CD4-positive, CD25-positive, alpha-beta regulatory T cell (primary cell): ENCODE measurements around the gene EPB41L4B. TPM values are rescaled to one million over a fixed set of nuclear protein-coding genes. Genes with fewer than 3 reads are reported as not detected.

Experiments
- ATAC-seq, 2 donors: fragments of 150-1000 bp; cut with Tn5 transposase; one replicate each; pipeline ENCODE4 v1.10.0; 2021; ENCODE audit warnings: low read depth in 2 of 2, moderate number of reproducible peaks in 2 of 2, moderate library complexity in 1 of 2
- DNase-seq, 3 donors: peaks; one replicate each; pipeline versions ENCODE4 v3.0.0 to v3.0.0-alpha.2; 2012 to 2022; ENCODE audit warnings: mixed read lengths in 1 of 3
- H3K27ac ChIP-seq: one replicate; pipeline ENCODE4 v1.7.0; 2013; ENCODE audit warnings: mild to moderate bottlenecking, low read length; ENCODE audit not compliant: insufficient read depth, poor library complexity, severe bottlenecking
- H3K27me3 ChIP-seq: one replicate; pipeline ENCODE4 v1.7.0; 2013; ENCODE audit warnings: low read length; ENCODE audit not compliant: control insufficient read depth, insufficient read depth
- H3K36me3 ChIP-seq: one replicate; pipeline ENCODE4 v1.7.0; 2013; ENCODE audit warnings: mild to moderate bottlenecking, low read length, moderate library complexity; ENCODE audit not compliant: control insufficient read depth, insufficient read depth
- H3K4me1 ChIP-seq: 2 replicates; pipeline ENCODE4 v1.7.0; 2013; ENCODE audit warnings: mild to moderate bottlenecking, low read length; ENCODE audit not compliant: insufficient read depth, control insufficient read depth, poor library complexity, severe bottlenecking
- H3K4me3 ChIP-seq: one replicate; pipeline ENCODE4 v1.7.0; 2013; ENCODE audit warnings: low read depth, mild to moderate bottlenecking, low read length, moderate library complexity
- H3K9me3 ChIP-seq, 2 experiments: 1 replicate in 1 of 2; 2 replicates in 1 of 2; pipeline ENCODE4 v1.7.0; 2013; ENCODE audit warnings: low read length in 2 of 2, mild to moderate bottlenecking in 1 of 2, moderate library complexity in 1 of 2; ENCODE audit not compliant: control insufficient read depth in 2 of 2
- H3K27ac Mint-ChIP-seq, 3 donors: one replicate each; pipeline ENCODE4 v1.8.0; 2020 to 2022; ENCODE audit warnings: mild to moderate bottlenecking in 3 of 3, mixed read lengths in 3 of 3, moderate library complexity in 2 of 3
- H3K27me3 Mint-ChIP-seq: one replicate; pipeline ENCODE4 v1.8.0; 2022; ENCODE audit warnings: mild to moderate bottlenecking, mixed read lengths
- H3K36me3 Mint-ChIP-seq: one replicate; pipeline ENCODE4 v1.8.0; 2020; ENCODE audit warnings: mixed read lengths
- H3K4me1 Mint-ChIP-seq, 4 donors: one replicate each; pipeline ENCODE4 v1.8.0; 2020 to 2022; ENCODE audit warnings: mixed read lengths in 4 of 4, mild to moderate bottlenecking in 1 of 4
- H3K4me3 Mint-ChIP-seq, 4 donors: one replicate each; pipeline ENCODE4 v1.8.0; 2020 to 2022; ENCODE audit warnings: mild to moderate bottlenecking in 4 of 4, mixed read lengths in 4 of 4, moderate library complexity in 3 of 4
- H3K9me3 Mint-ChIP-seq, 7 donors: one replicate each; pipeline ENCODE4 v1.8.0; 2020 to 2022; ENCODE audit warnings: mixed read lengths in 7 of 7, mild to moderate bottlenecking in 3 of 7, moderate library complexity in 2 of 7
- polyA plus RNA-seq, 4 donors: library from polyadenylated mRNA; unstranded; fragments of 300-500 nt; fragmentation: Illumina TruSeq; gene quantifications; one replicate each; pipeline ENCODE4 v1.2.3, GENCODE V29; 2021
- total RNA-seq: library from RNA; stranded (reverse); gene quantifications from one replicate; pipeline ENCODE4 v1.2.3, GENCODE V29; 2022

EPB41L4B gene
- total and polyA plus RNA-seq, 5 donors from 2014 or later, result not detected

DNA sequence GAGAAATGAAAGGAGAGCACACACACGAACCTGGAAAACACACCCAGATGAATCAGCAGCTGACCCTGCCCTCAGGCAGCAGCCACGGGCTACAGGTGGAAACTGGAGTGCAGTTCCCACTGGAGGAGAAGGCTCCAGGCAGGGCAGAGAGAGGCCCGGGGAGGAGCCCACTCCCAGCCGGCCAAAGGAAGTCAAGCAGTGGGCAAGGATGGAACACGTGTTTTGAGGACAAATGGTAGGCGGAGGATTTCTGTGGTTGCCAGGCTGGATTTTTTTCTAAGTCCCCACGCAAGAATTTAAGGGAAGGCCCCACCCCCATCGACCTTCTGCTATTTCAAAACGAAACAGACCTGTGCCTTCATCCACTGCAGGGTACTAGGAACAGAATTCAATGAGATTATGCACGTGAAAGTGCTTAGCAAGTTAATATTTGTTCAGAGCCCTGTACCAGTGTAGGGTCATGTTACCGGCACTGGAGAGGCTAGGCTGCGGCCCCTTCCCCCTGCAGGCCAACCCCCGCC is 6.8 kb downstream of the EPB41L4B start:
- H3K27me3 ChIP-seq, result peaks cover 12% of the 10 kb centered on the region
- no peaks in the 10 kb centered on the region for H3K36me3 ChIP-seq
- no peak overlapping the region for H3K4me3 Mint-ChIP-seq
- ATAC-seq (no peak), DNase-seq (no peak)
- H3K27ac Mint-ChIP-seq, result no peak overlapping the region
- H3K9me3 ChIP-seq, result no peaks in the 10 kb centered on the region
- H3K27me3 Mint-ChIP-seq, result peaks cover 67% of the 10 kb centered on the region
- no peak overlapping the region for H3K4me3 ChIP-seq
- no peak overlapping the region for H3K27ac ChIP-seq
- H3K36me3 Mint-ChIP-seq, result no peaks in the 10 kb centered on the region
- peaks cover 0 to 4% (median 0%) of the 10 kb centered on the region in 7 donors for H3K9me3 Mint-ChIP-seq
- peaks cover 0 to 5% (median 4%) of the 10 kb centered on the region in 4 donors for H3K4me1 Mint-ChIP-seq
- no peaks in the 10 kb centered on the region for H3K4me1 ChIP-seq

GRCh38 chr9:109313351-109313750 is 7.5 kb downstream of the EPB41L4B start:
- no peak overlapping the region for H3K4me3 ChIP-seq
- H3K27ac ChIP-seq, result no peak overlapping the region
- DNase-seq (no peak), ATAC-seq (no peak)
- peaks cover 10% of the 10 kb centered on the region for H3K27me3 ChIP-seq
- no peaks in the 10 kb centered on the region for H3K4me1 ChIP-seq
- no peaks in the 10 kb centered on the region for H3K36me3 ChIP-seq
- H3K4me1 Mint-ChIP-seq, result peaks cover 0 to 5% (median 1%) of the 10 kb centered on the region in 4 donors
- no peak overlapping the region for H3K27ac Mint-ChIP-seq
- H3K36me3 Mint-ChIP-seq, result no peaks in the 10 kb centered on the region
- H3K27me3 Mint-ChIP-seq, result peaks cover 64% of the 10 kb centered on the region
- no peak overlapping the region for H3K4me3 Mint-ChIP-seq
- no peaks in the 10 kb centered on the region for H3K9me3 ChIP-seq
- peaks cover 0 to 4% (median 0%) of the 10 kb centered on the region in 7 donors for H3K9me3 Mint-ChIP-seq

DNA sequence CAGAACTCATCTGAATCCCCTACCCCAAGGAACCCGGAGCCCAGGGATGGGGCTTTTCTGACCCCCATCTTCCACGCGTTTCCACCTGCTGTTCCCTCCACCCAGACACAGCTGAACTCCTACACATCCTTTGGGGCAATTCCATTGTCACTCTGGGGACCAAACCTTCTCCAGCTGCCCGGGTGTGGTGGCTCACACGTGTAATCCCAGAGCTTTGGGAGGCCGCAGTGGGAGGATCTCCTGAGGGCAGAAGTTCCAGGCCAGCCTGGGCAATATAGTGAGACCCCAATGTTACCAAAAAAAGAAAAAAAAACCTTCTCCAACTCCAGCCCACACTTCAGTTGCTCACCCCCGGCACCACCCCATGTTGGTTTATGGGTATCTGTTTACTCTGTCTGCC is 8.1 kb downstream of the EPB41L4B start:
- Histone ChIP-seq H3K36me3 (no peaks in the 10 kb centered on the region), H3K9me3 (no peaks in the 10 kb centered on the region), H3K27ac (no peak overlapping the region), H3K4me1 (no peaks in the 10 kb centered on the region), H3K4me3 (no peak overlapping the region), H3K27me3 (peaks cover 6% of the 10 kb centered on the region)
- Mint-ChIP-seq H3K9me3 (peaks cover 0 to 4% (median 0%) of the 10 kb centered on the region in 7 donors), H3K4me1 (peaks cover 0 to 5% (median 1%) of the 10 kb centered on the region in 4 donors), H3K27me3 (peaks cover 62% of the 10 kb centered on the region), H3K27ac (no peak overlapping the region), H3K36me3 (no peaks in the 10 kb centered on the region), H3K4me3 (no peak overlapping the region)
- ATAC-seq (no peak), DNase-seq (no peak)

DNA sequence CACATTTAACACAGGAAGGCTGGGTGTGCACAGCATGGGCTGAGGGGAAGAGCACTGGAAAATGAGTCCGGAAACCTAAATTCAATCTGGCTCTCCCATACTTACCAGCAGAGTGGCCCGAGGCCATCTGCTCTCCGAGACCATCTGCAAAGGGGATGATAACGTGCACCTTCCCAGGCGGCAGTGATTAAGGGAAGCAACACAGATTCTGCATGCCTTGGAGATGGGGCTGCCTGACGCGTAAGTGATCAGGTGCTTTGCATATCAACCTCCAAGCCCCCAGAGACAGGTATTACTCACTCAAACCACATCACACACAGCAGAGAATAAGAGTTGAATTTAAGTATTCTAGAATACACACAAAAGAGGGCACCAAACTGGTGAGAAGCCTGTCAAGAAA is 9.1 kb downstream of the EPB41L4B start:
- no peak overlapping the region for H3K4me3 Mint-ChIP-seq
- no peak overlapping the region for H3K4me3 ChIP-seq
- H3K9me3 Mint-ChIP-seq, result peaks cover 0 to 4% (median 0%) of the 10 kb centered on the region in 7 donors
- DNase-seq (peak in 1 of 3 donors; percentile 6), ATAC-seq (peak; percentile 33 to 44)
- peak overlapping the region in 1 of 3 donors; percentile 27 for H3K27ac Mint-ChIP-seq
- H3K36me3 ChIP-seq, result no peaks in the 10 kb centered on the region
- H3K27me3 Mint-ChIP-seq, result peaks cover 56% of the 10 kb centered on the region
- no peaks in the 10 kb centered on the region for H3K36me3 Mint-ChIP-seq
- no peaks in the 10 kb centered on the region for H3K4me1 ChIP-seq
- H3K27me3 ChIP-seq, result no peaks in the 10 kb centered on the region
- H3K27ac ChIP-seq, result no peak overlapping the region
- no peaks in the 10 kb centered on the region for H3K9me3 ChIP-seq
- H3K4me1 Mint-ChIP-seq, result peaks cover 0 to 5% (median 1%) of the 10 kb centered on the region in 4 donors

- Mint-ChIP-seq H3K9me3 (peaks cover 0 to 4% (median 0%) of the 10 kb centered on the region in 7 donors), H3K36me3 (no peaks in the 10 kb centered on the region), H3K4me3 (no peak overlapping the region), H3K4me1 (peaks cover 0 to 5% (median 1%) of the 10 kb centered on the region in 4 donors), H3K27me3 (peaks cover 52% of the 10 kb centered on the region), H3K27ac (no peak overlapping the region)
- no peaks in the 10 kb centered on the region for H3K36me3 ChIP-seq
- ATAC-seq (no peak), DNase-seq (no peak)
- H3K27me3 ChIP-seq, result no peaks in the 10 kb centered on the region
- no peak overlapping the region for H3K4me3 ChIP-seq
- no peak overlapping the region for H3K27ac ChIP-seq
- H3K4me1 ChIP-seq, result no peaks in the 10 kb centered on the region
- no peaks in the 10 kb centered on the region for H3K9me3 ChIP-seq
Measured at GRCh38 chr9:109311286-109311685, 9.6 kb downstream of the EPB41L4B start.

DNA sequence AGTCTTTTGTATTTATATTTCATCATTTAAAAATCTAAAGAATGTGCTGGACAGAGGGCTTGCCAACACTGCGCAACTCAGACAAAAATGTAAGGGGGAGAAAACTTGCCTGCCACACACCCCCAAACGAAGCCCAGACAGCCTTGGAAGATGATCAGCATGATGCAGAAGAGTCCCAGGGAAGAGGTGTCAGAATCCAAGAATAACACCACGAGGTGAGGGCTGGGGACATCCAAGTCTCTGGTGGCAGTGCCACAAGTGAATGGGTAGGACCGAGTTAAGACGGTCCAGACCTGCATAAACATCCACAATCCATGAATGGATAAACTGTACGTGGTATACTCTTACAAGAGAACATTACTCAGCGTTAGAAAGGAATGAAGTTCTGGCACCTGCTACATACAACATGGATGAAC is 10.4 kb downstream of the EPB41L4B start:
- H3K27ac Mint-ChIP-seq, result no peak overlapping the region
- no peak overlapping the region for H3K4me3 ChIP-seq
- H3K27me3 ChIP-seq, result no peaks in the 10 kb centered on the region
- H3K4me3 Mint-ChIP-seq, result no peak overlapping the region
- no peaks in the 10 kb centered on the region for H3K36me3 Mint-ChIP-seq
- peaks cover 0 to 2% (median 0%) of the 10 kb centered on the region in 7 donors for H3K9me3 Mint-ChIP-seq
- no peak overlapping the region for H3K27ac ChIP-seq
- H3K9me3 ChIP-seq, result no peaks in the 10 kb centered on the region
- peaks cover 44% of the 10 kb centered on the region for H3K27me3 Mint-ChIP-seq
- ATAC-seq (no peak), DNase-seq (no peak)
- no peaks in the 10 kb centered on the region for H3K4me1 ChIP-seq
- H3K36me3 ChIP-seq, result no peaks in the 10 kb centered on the region
- peaks cover 0 to 5% (median 1%) of the 10 kb centered on the region in 4 donors for H3K4me1 Mint-ChIP-seq

GRCh38 chr9:109309282-109309681 is 11.6 kb downstream of the EPB41L4B start:
- Mint-ChIP-seq H3K36me3 (no peaks in the 10 kb centered on the region), H3K27me3 (peaks cover 40% of the 10 kb centered on the region), H3K4me3 (no peak overlapping the region), H3K4me1 (peaks cover 0 to 5% (median 1%) of the 10 kb centered on the region in 4 donors), H3K27ac (no peak overlapping the region), H3K9me3 (peaks cover 0 to 2% (median 0%) of the 10 kb centered on the region in 7 donors)
- no peak for ATAC-seq
- Histone ChIP-seq H3K36me3 (no peaks in the 10 kb centered on the region), H3K4me1 (no peaks in the 10 kb centered on the region), H3K9me3 (no peaks in the 10 kb centered on the region), H3K27me3 (no peaks in the 10 kb centered on the region), H3K4me3 (no peak overlapping the region), H3K27ac (no peak overlapping the region)
- no peak for DNase-seq
